ENCODE measurements around the gene ACKR4.

Gene ACKR4

DNA sequence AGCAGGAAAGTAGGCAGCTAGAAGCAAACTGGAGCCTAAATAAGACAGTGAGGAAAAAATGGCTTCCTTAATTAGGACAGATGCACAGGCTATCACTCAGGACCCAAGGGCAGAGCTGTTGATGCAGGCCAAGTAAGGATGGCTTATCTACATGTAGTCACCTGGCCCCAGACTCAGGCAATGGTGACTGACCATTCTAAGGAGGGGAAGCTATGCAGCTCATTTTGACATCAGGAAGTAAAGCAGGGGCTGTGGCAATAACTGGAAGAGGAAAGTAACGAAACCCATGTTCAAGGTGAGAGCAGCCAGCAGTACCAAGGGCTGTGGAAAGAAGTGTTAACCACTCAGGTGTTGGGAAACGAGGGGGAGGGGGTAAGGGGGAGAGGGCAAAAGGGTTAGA lies 46.3 kb downstream of the ACKR4 start:
- DNase-seq: no peak

DNA sequence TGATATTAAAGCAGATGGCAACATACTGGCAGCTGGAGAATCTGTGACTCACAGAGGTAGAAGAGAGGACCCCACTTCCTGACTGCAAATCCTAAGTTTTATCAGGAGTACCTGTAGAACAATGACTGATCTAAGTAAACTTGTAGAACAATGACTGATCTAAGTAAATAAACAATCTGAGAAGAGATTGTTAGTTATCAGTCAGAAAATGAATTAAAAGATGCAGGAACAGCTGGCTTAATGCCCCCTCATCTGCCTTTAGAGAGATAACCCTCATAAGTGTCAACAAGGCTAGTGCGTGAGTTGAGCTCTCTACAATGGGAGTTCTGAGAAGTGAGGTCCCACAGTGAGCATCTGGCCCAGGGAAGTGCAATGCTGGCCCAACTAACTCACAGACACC lies 48.0 kb downstream of the ACKR4 start:
- no peak for DNase-seq

DNA sequence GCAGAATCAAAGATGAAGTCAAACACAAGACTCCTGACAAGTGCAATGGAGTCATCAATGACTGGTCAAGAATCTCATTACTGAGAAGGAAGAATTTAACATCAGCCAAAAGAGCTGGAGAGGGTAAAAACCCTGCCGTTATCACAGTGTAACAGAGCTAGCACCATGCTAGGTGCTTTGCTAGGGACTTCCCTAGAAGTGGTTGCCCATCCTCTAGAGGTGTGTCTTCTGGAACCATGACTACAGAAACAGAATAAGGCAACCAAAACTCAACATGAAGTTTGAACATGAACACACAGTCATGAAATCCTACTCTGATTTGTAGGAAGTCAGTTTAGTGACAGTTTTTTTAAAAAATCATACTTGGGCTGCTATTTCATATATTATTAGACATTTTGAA lies 53.1 kb downstream of the ACKR4 start:
- no peak for DNase-seq

All from NCI-H187 (cell line).